ENCODE measurements around the gene TSHZ1. TPM values are rescaled to one million over a fixed set of nuclear protein-coding genes. Genes with fewer than 3 reads are reported as not detected.

Gene TSHZ1
- total and polyA plus RNA-seq, 4 donors, result 6.2 to 19.9 (median 11.2) TPM

- peak within 1 kb of the TSS; percentile 85 to 91 for H3K9ac ChIP-seq (ENCODE audit: insufficient read depth in 1 of 2, low read length in 2 of 2)
- ATAC-seq (ENCODE audit: insufficient read depth, low FRiP score) (peak; percentile 56), DNase-seq (peak; percentile 95 to 97 (median 95))
- H3K9me3 ChIP-seq (ENCODE audit: control insufficient read depth in 4 of 4, insufficient read depth in 3 of 4, low read length in 3 of 4), result no peaks in the 10 kb centered on the region
- H3K27ac ChIP-seq (ENCODE audit: low read depth in 1 of 2, low read length in 1 of 2), result peak within 1 kb of the TSS; percentile 99
- peaks cover 0 to 1% (median 0%) of the 10 kb centered on the region in 3 donors for H3K27me3 ChIP-seq (ENCODE audit: control insufficient read depth in 3 of 3, insufficient read depth in 3 of 3, low read length in 2 of 3)
- peaks cover 4 to 44% (median 15%) of the 10 kb centered on the region in 5 donors for H3K4me1 ChIP-seq (ENCODE audit: control insufficient read depth in 5 of 5, insufficient read depth in 5 of 5, low read length in 5 of 5)
- H3K36me3 ChIP-seq (ENCODE audit: control insufficient read depth in 4 of 4, insufficient read depth in 4 of 4, low read length in 4 of 4), result peaks cover 0 to 6% (median 0%) of the 10 kb centered on the region in 4 donors
- no peak for TF ChIP-seq CTCF (IDR thresholded peaks at IDR 0.05; ENCODE audit: control extremely low read depth, extremely low read depth)
- peak within 1 kb of the TSS; percentile 73 for H3K4me3 ChIP-seq
- WGBS, 2 donors, result 0 to 1% methylated on average over 52 to 87 of the region's 88 CpGs
Measured at GRCh38 chr18:75209129-75209950, 1.3 kb upstream of the TSHZ1 start, which contains the start of gene PTGR3. TSS of gene PTGR3 (minus strand) at chr18:75209139. CDS start at chr18:75209058, 81 bp downstream.

- no peak for TF ChIP-seq CTCF (IDR thresholded peaks at IDR 0.05; ENCODE audit: control extremely low read depth, extremely low read depth)
- DNase-seq (no peak), ATAC-seq (ENCODE audit: insufficient read depth, low FRiP score) (no peak)
- Histone ChIP-seq H3K4me1 (ENCODE audit: control insufficient read depth in 5 of 5, insufficient read depth in 5 of 5, low read length in 5 of 5) (peaks cover 4 to 49% (median 10%) of the 10 kb centered on the region in 5 donors), H3K9ac (ENCODE audit: insufficient read depth in 1 of 2, low read length in 2 of 2) (peak overlapping the region in 1 of 2 donors; percentile 73), H3K4me3 (peak overlapping the region; percentile 68), H3K36me3 (ENCODE audit: control insufficient read depth in 4 of 4, insufficient read depth in 4 of 4, low read length in 4 of 4) (peaks cover 0 to 6% (median 0%) of the 10 kb centered on the region in 4 donors), H3K27ac (ENCODE audit: low read depth in 1 of 2, low read length in 1 of 2) (peak overlapping the region; percentile 99), H3K27me3 (ENCODE audit: control insufficient read depth in 3 of 3, insufficient read depth in 3 of 3, low read length in 2 of 3) (no peaks in the 10 kb centered on the region), H3K9me3 (ENCODE audit: control insufficient read depth in 4 of 4, insufficient read depth in 3 of 4, low read length in 3 of 4) (no peaks in the 10 kb centered on the region)
- WGBS, 2 donors, result 1 to 2% methylated on average over 8 of the region's 8 CpGs
Measured at GRCh38 chr18:75209951-75210258, 692 bp upstream of the TSHZ1 start.

GRCh38 chr18:75211002-75211621, 515 bp downstream of the TSHZ1 start:
- TF ChIP-seq CTCF (IDR thresholded peaks at IDR 0.05; ENCODE audit: control extremely low read depth, extremely low read depth), result no peak
- H3K36me3 ChIP-seq (ENCODE audit: control insufficient read depth in 4 of 4, insufficient read depth in 4 of 4, low read length in 4 of 4), result peaks cover 0 to 6% (median 0%) of the 10 kb centered on the region in 4 donors
- DNase-seq, result peak in 1 of 3 donors; percentile 43
- H3K9ac ChIP-seq (ENCODE audit: insufficient read depth in 1 of 2, low read length in 2 of 2), result peak overlapping the region; percentile 21 to 84
- 1% methylated on average over 38 to 64 of the region's 64 CpGs for WGBS, 2 donors
- H3K9me3 ChIP-seq (ENCODE audit: control insufficient read depth in 4 of 4, insufficient read depth in 3 of 4, low read length in 3 of 4), result no peaks in the 10 kb centered on the region
- H3K4me3 ChIP-seq, result peak overlapping the region; percentile 78
- no peaks in the 10 kb centered on the region for H3K27me3 ChIP-seq (ENCODE audit: control insufficient read depth in 3 of 3, insufficient read depth in 3 of 3, low read length in 2 of 3)
- H3K4me1 ChIP-seq (ENCODE audit: control insufficient read depth in 5 of 5, insufficient read depth in 5 of 5, low read length in 5 of 5), result peaks cover 4 to 52% (median 10%) of the 10 kb centered on the region in 5 donors
- no peak for ATAC-seq (ENCODE audit: insufficient read depth, low FRiP score)
- H3K27ac ChIP-seq (ENCODE audit: low read depth in 1 of 2, low read length in 1 of 2), result peak overlapping the region; percentile 94 to 99
